Astrocyte (in vitro differentiated cells and primary cell): ENCODE measurements around the gene ZNF516. TPM values are rescaled to one million over a fixed set of nuclear protein-coding genes. Genes with fewer than 3 reads are reported as not detected.

Source experiments
- DNase-seq: peaks from one replicate; pipeline ENCODE4 v3.0.0-alpha.2; 2010; ENCODE audit warnings: low read depth
- FAIRE-seq: peaks from 2 replicates; lab custom pipeline; 2011; peaks lifted over from hg19 to GRCh38; lab: Jason Lieb, UNC
- H2AFZ ChIP-seq: 2 replicates; pipeline ENCODE4 v1.6.0; 2012; ENCODE audit warnings: low read depth, low read length, inconsistent platforms
- H3K27ac ChIP-seq: 2 replicates; pipeline ENCODE4 v1.5.1; 2011; ENCODE audit warnings: low read depth, low read length, inconsistent platforms
- H3K27me3 ChIP-seq: 2 replicates; pipeline ENCODE4 v1.6.0; 2011; ENCODE audit warnings: low read length, inconsistent platforms; ENCODE audit not compliant: insufficient read depth
- H3K36me3 ChIP-seq: 2 replicates; pipeline ENCODE4 v1.5.1; 2011; ENCODE audit warnings: low read length, inconsistent platforms; ENCODE audit not compliant: insufficient read depth
- H3K4me1 ChIP-seq: 2 replicates; pipeline ENCODE4 v1.5.1; 2011; ENCODE audit warnings: low read length, inconsistent platforms; ENCODE audit not compliant: insufficient read depth
- H3K4me2 ChIP-seq: 2 replicates; pipeline ENCODE4 v1.6.0; 2012; ENCODE audit warnings: low read length, inconsistent platforms
- H3K4me3 ChIP-seq: 2 replicates; pipeline ENCODE4 v1.5.1; 2011; ENCODE audit warnings: low read depth, mild to moderate bottlenecking, low read length, inconsistent platforms; ENCODE audit not compliant: insufficient read depth
- H3K79me2 ChIP-seq: 2 replicates; pipeline ENCODE4 v1.6.0; 2012; ENCODE audit warnings: mild to moderate bottlenecking, low read length, inconsistent platforms; ENCODE audit not compliant: insufficient read depth
- H3K9ac ChIP-seq: 2 replicates; pipeline ENCODE4 v1.6.0; 2012; ENCODE audit warnings: mild to moderate bottlenecking, low read length, inconsistent platforms
- H3K9me3 ChIP-seq: 2 replicates; pipeline ENCODE4 v1.5.1; 2012; ENCODE audit warnings: low read depth, mild to moderate bottlenecking, low read length, inconsistent platforms; ENCODE audit not compliant: insufficient read depth
- H4K20me1 ChIP-seq: 2 replicates; pipeline ENCODE4 v1.6.0; 2012; ENCODE audit warnings: low read length, inconsistent platforms; ENCODE audit not compliant: insufficient read depth
- H3K27ac Mint-ChIP-seq: one replicate; pipeline ENCODE4 v1.8.0; 2021; ENCODE audit warnings: mild to moderate bottlenecking, mixed read lengths; ENCODE audit not compliant: unreplicated experiment
- H3K27me3 Mint-ChIP-seq: one replicate; pipeline ENCODE4 v1.8.0; 2021; ENCODE audit warnings: low read depth, mixed read lengths; ENCODE audit not compliant: unreplicated experiment
- H3K36me3 Mint-ChIP-seq: one replicate; pipeline ENCODE4 v1.8.0; 2021; ENCODE audit warnings: low read depth, mixed read lengths; ENCODE audit not compliant: unreplicated experiment
- H3K4me1 Mint-ChIP-seq: one replicate; pipeline ENCODE4 v1.8.0; 2021; ENCODE audit warnings: low read depth, mixed read lengths; ENCODE audit not compliant: unreplicated experiment
- H3K4me3 Mint-ChIP-seq: one replicate; pipeline ENCODE4 v1.8.0; 2021; ENCODE audit warnings: mild to moderate bottlenecking, moderate library complexity, mixed read lengths; ENCODE audit not compliant: unreplicated experiment
- H3K9me3 Mint-ChIP-seq: one replicate; pipeline ENCODE4 v1.8.0; 2021; ENCODE audit warnings: mild to moderate bottlenecking, mixed read lengths; ENCODE audit not compliant: unreplicated experiment
- CTCF ChIP-seq: IDR thresholded peaks from 2 replicates; pipeline ENCODE4 v1.5.1; 2011; ENCODE audit warnings: low read depth, mild to moderate bottlenecking, inconsistent platforms, low read length, moderate library complexity; ENCODE audit not compliant: insufficient read depth
- EZH2 ChIP-seq: IDR thresholded peaks from 2 replicates; pipeline ENCODE4 v1.6.1; 2012; ENCODE audit warnings: mild to moderate bottlenecking, low read length, inconsistent platforms; ENCODE audit not compliant: insufficient read depth
- total RNA-seq: library from RNA; stranded (reverse); gene quantifications from 2 replicates; pipeline ENCODE4 v1.2.1, GENCODE V29; 2021

The ZNF516 gene
- total RNA-seq, 1 donor from 2014 or later = 59.8 TPM

DNA sequence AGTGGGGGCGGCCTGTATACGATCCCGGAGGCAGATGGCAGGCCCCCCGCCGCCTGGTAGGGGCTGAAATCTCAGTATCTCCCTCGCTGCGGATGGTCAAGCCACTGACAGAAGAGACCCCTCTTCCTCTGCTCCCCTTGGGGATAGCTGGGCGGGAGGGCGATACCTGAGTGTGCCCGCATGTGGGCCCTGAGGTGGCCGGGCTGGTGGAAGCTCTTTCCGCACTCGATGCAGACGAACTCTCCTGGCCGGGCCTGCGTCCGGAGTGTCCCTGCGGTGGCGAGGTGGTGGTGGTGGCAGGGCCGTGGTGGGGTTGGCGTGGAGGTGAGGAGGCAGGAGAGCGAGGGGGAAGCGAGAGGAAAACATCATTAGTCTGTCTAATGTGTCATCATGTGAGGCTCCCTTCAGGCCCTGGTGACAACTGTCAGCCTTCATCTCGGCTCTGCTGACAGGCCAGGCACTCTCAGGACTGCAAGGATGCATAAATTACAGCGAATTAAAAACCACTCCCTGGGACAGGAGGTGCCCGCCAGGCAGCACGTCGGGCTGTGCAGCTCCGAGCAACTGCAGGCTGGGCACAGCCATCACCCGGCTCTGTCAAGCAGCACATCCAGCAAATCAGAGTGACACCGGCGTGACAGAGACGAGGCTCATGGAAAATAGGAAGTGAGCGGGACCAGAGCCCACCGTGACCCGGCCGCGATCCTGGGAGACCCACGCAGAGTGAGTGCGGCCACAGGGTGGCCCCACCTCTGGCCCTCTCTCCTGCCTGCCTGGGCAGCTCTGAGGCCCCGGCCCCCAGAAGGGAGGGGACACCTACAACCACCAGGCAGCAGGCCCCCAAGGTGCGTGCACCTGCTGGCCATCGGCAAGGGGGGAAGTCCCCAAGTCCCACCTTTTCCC is 123.5 kb downstream of the ZNF516 start:
- Histone ChIP-seq H3K79me2 (peaks cover 33% of the 10 kb centered on the region), H4K20me1 (peaks cover 64% of the 10 kb centered on the region), H3K4me2 (no peak overlapping the region), H3K27ac (no peak overlapping the region), H3K9ac (no peak overlapping the region), H3K36me3 (peaks cover 3% of the 10 kb centered on the region), H3K9me3 (no peaks in the 10 kb centered on the region), H3K27me3 (no peaks in the 10 kb centered on the region), H2AFZ (no peak overlapping the region), H3K4me1 (no peaks in the 10 kb centered on the region), H3K4me3 (no peak overlapping the region)
- Mint-ChIP-seq H3K36me3 (peaks cover 13% of the 10 kb centered on the region), H3K4me1 (peaks cover 9% of the 10 kb centered on the region), H3K27me3 (no peaks in the 10 kb centered on the region), H3K9me3 (no peaks in the 10 kb centered on the region), H3K4me3 (no peak overlapping the region), H3K27ac (no peak overlapping the region)
- FAIRE-seq = no peak
- TF ChIP-seq EZH2 (no peak), CTCF (no peak)
- DNase-seq = no peak

- Histone ChIP-seq H3K79me2 (peaks cover 30% of the 10 kb centered on the region), H3K4me3 (no peak overlapping the region), H3K4me2 (no peak overlapping the region), H3K9me3 (no peaks in the 10 kb centered on the region), H4K20me1 (peaks cover 61% of the 10 kb centered on the region), H3K4me1 (no peaks in the 10 kb centered on the region), H3K27me3 (no peaks in the 10 kb centered on the region), H3K36me3 (peaks cover 3% of the 10 kb centered on the region), H3K9ac (no peak overlapping the region), H3K27ac (no peak overlapping the region), H2AFZ (no peak overlapping the region)
- Mint-ChIP-seq H3K4me3 (no peak overlapping the region), H3K27ac (no peak overlapping the region), H3K36me3 (peaks cover 17% of the 10 kb centered on the region), H3K9me3 (no peaks in the 10 kb centered on the region), H3K27me3 (no peaks in the 10 kb centered on the region), H3K4me1 (peaks cover 11% of the 10 kb centered on the region)
- no peak for FAIRE-seq
- DNase-seq = no peak
- TF ChIP-seq CTCF (no peak), EZH2 (no peak)
Observed at GRCh38 chr18:76370686-76371085, 124.4 kb downstream of the ZNF516 start.

DNA sequence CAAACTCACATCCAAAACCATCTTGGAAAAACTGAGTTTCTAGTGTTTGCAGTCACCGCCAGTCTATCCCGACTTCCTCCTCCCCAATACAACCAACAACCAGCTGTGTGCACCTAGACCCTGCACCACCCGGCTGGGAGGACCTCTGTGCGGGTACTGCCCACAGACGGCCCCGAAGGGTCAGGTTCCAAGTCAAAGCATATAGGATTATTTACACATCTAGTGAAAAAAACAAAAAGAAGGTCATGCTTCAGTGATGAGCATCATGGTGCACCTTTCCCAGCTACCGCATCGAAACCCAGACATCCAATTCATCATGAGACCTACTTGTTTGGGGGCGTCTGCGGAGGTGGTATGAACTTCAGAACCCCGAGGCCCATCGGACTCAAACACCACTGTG is 124.8 kb downstream of the ZNF516 start:
- no peak overlapping the region for H3K4me3 Mint-ChIP-seq
- DNase-seq (no peak), FAIRE-seq (no peak)
- peaks cover 26% of the 10 kb centered on the region for H3K79me2 ChIP-seq
- H3K4me1 ChIP-seq = no peaks in the 10 kb centered on the region
- H3K36me3 Mint-ChIP-seq = peaks cover 17% of the 10 kb centered on the region
- no peak overlapping the region for H3K27ac ChIP-seq
- no peaks in the 10 kb centered on the region for H3K27me3 Mint-ChIP-seq
- no peak for TF ChIP-seq EZH2
- TF ChIP-seq CTCF = no peak
- H3K4me3 ChIP-seq = no peak overlapping the region
- H3K4me1 Mint-ChIP-seq = peaks cover 11% of the 10 kb centered on the region
- no peak overlapping the region for H3K27ac Mint-ChIP-seq
- no peaks in the 10 kb centered on the region for H3K9me3 ChIP-seq
- H3K4me2 ChIP-seq = no peak overlapping the region
- no peak overlapping the region for H3K9ac ChIP-seq
- no peaks in the 10 kb centered on the region for H3K27me3 ChIP-seq
- no peak overlapping the region for H2AFZ ChIP-seq
- H3K36me3 ChIP-seq = peaks cover 3% of the 10 kb centered on the region
- peaks cover 60% of the 10 kb centered on the region for H4K20me1 ChIP-seq
- no peaks in the 10 kb centered on the region for H3K9me3 Mint-ChIP-seq
